NCI-H2196 treated with DMSO at 0.1 percent for 48 hours (cell line): ENCODE data around the gene TGM6.

Experiments
- DNase-seq: peaks from one replicate; lab custom pipeline; 2025; ENCODE audit not compliant: unreplicated experiment; lab: John Stamatoyannopoulos, UW

The TGM6 gene

DNA sequence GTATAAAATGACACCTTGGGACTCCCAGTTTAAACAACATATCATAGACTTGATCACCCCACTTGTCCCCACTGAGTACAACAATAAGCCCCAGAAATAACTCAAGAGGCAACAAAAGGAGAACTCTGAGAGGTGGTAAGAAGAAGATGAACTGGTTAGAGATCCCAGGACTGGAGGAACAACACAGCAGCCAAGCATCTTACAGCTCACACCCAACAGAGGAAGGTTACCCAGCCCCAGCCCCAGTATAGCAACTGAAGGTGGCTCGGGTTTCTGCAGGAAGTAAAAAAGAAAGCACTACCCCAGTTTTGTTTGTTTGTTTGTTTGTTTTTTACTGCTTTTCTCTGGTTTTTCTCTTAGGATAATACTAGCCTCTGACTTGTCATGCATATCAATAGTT, 17.1 kb upstream of the TGM6 start:
- DNase-seq = no peak

DNA sequence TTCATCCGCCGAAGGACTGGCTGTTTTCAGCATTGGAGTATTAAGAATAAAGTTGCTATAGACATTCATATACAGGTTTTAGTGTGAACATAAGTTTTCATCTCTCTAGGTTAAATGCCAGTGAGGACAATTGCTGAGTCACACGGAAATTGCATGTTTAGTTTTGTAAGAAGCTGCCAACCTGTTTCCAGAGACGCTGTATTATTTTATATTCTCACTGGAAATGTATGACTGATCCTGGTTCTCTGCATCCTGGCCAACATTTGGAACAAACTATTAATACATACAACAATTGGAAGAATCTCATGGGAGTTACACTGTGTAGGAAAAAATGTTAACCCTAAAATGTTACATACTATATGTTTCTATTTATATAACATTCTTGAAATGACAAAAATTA, 16.7 kb upstream of the TGM6 start:
- DNase-seq = no peak

DNA sequence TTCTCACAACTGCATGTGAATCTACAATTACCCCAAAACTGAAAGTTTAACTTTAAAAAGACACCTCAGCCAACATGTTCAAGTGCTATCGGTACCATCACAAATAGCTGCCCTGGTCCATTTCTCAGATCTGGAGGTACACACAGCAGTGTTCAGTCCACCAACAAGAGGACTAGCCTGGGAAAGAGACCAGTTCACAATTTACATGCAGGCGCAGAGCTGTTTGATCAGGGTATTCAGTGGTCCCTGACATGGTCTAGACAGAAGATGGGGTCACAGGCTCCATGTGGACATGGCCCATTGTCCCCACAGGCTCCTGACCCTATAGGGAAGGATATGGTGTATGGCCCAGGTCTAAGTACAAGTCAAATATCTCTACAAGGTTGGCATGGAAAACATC, 15.6 kb upstream of the TGM6 start:
- no peak for DNase-seq

DNA sequence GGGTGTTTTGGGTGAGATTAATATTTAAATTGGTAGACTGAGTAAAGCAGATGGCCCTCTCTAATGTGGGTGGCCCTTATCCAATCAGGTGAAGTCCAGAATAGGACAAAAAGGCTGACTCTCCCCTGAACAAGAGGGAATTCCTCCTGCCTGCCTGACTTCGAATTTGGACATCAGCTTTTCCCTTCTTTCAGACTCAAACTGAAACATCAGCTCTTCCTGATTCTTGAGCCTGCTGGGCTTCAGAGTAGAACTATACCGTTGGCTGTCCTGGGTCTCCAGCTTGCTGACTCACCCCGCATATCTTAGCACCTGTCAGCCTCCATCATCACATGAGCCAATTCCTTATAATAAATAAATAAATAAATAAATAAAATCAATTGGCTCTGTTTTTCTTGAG, 15.0 kb upstream of the TGM6 start:
- DNase-seq = no peak

DNA sequence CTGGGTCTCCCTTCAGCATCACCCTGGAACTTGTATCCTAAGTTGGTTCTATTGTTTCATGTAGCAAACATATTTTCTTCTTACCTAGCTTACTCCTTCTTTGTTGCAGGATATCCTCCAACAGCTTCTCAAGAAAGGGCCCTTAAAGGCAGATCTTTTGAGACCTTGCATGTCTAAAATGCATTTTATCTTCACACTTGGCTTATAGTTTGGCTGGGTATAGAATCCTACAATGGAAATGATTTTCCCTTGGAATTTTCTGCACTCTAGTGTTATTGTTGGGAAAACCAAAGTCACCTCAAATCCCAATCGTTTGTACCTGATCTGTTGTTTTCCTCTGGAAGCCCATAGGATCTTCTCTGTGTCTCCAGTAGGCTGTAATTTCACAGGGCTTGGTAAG, 12.1 kb upstream of the TGM6 start:
- no peak for DNase-seq

DNA sequence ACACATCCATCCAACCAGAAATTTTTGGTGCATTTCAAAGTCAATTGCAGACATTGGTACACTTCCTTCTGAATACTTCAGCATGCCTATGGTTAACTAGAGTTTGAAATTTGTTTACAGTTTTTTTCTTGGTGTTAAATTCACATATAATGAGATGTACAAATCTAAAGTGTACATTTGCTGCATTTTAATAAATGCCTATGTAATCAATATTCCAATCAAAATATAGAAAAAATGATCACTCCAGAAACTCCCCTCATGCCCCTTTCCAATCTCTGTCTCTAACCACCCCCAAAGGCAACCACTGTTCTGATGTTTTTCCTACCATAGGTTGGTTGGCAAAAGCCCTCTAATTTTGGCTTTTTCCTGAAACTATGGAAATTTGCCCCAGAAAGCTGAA, 7.6 kb upstream of the TGM6 start:
- DNase-seq = no peak

DNA sequence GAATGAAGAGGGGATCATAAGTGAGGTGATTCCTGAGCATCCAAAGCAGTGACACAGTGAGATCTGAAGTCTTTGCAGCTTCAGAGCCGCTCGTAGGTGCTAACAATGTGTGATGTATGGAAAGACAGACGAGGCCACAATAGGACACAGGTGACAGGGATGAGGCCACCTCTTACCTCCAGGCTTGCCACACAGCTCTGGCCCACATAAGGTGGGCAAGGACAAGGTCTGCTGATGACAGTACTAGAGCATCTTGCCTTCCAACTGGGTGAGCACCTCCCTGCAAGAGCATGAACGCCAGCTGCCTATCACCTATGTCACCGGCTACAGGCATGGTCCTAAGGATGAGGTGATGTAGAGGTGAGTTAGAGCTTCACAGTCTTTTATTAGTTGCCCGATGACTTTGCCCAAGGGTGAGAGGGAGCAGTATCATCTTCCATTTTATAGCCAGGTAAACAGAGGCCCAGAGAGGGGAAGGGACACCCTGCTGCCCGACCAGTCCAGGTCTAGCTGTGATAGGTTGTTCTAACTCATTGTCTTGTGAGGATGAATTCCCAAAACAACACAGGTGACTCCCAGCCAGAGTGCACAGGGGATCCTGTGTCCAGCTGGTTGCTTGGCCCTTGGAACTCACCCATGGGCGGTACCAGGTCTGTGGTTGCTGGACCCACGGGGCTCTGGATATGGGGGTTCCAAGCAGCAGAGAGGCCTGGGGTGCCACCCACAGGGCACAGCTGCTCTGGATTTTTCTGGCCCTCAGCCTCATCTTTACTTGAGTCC, 6.2 kb upstream of the TGM6 start:
- no peak for DNase-seq

DNA sequence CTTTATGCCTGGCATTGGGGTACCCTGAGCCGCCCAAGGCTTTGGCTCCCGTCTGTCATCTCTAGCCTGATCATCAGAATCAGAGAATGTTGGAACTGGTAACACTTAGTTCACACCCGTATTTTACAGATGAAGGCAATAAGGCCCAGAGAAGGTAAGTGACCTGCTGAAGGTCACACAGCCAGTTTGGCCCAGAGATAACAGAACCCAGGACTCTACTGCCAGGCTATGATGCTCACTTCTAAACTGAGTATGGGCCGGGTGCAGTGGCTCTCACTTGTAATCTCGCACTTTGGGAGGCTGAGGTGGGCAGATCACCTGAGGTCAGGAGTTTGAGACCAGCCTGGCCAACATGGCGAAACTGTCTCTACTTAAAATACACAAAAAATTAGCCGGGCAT, 1.8 kb upstream of the TGM6 start:
- no peak for DNase-seq

DNA sequence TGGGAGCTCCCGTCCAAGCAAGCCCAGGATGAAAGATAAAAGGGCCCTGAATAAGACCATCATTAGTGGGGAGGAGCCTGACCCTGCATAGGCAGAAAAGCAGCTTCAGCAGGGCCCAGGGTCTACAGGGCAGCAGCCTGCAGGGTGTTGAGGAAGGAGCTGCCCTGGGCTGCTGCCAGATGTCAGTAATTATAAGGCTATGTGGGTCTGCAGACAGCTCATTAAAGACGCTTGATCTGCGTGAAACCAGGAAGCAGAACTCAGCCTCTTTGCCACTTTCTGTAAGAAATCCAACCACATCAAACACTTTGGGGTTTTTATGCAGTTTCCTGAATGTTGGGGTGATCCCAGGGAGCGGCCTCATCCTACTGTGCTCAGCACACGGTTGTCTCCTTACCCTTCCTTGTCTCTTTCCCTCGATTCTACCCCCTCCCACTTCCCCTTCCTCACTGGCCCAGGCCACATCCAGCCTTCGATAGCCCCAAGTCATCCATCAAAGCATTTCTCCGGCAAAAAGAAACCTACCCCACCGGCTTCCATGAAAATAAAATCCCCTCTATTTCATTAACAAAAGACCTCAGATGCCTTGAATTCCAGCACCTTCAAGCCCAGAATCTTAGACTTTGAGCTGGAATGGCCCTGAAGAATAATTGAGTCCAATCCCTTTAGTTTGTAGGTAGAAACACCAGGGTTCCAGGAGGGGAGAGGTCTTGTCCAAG, 1.0 kb upstream of the TGM6 start:
- no peak for DNase-seq

DNA sequence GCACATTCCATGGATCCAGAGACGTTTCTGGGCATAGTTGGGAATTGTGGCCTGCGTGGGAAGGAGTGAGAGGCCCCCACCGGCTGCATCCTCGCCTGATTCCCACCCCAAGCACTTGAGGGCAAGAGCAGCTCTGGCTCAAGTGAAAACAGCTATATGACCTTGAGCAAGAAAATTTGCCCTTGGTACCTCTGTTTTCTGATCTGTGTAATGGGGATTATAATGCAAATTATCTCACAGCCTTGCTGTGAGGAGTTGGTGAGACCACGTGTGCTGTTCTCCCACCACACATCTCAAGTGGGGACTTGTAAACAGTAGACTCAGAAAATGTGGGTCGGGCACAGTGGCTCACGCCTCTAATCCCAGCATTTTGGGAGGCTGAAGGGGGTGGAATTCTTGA, 602 bp downstream of the TGM6 start:
- DNase-seq = no peak

DNA sequence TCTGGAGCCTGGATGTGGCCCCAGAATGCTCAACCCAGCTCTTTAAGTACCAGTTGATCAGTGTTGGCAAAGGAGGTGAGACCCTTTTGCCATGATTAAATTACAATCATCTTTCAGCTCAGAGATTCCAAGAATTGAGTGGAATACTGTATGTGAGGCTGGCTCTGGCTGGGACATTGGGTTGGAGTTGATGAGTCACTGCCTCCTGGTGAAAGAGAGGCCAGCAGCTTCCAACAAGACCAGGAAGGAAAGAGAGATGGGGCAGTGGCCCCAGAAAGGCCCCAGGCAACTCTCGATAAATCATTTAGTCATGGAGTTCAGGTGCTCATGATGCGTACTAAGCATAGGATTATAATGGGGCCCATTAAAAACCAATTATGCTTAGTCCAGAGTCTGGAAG, 2.1 kb downstream of the TGM6 start:
- DNase-seq = no peak

DNA sequence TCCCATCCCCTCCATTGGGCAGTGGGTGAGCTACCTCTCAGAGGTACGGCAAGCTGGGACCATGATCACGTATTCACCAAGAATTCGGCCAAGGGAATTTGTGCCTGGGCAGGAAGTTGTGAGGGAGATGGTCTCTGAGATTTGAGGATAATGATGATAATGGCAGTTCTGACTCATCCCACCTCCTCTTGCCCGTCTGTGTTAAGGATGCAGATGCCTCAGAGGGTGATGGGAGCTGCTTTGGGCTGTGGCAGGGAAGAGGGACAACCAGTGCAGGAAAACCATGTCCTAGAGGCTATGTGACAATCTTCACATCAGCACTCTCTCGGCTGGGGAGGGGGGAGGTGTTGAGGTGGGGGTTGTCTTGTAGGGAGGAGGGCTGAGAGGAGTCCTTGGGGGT, 4.3 kb downstream of the TGM6 start:
- no peak for DNase-seq

DNA sequence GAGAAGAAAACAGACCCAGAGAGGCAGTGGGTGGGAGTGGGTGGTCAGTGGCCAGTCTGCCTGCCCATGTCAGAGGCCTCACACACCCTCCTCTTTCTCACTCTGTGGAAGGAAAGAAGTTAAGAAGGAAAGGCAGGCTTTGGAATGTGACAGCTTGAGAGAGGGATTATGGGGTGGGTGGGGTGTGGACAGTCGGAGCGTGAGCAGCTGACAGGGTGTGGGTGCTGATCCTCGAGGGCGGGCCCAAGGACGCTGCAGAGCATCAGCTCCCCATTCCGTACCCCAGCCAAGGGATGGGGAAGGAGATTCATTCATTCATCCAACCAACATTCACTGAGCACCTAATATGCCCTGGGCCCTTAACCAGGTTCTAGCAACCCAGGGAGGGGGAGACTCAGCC, 4.8 kb downstream of the TGM6 start:
- DNase-seq = no peak

DNA sequence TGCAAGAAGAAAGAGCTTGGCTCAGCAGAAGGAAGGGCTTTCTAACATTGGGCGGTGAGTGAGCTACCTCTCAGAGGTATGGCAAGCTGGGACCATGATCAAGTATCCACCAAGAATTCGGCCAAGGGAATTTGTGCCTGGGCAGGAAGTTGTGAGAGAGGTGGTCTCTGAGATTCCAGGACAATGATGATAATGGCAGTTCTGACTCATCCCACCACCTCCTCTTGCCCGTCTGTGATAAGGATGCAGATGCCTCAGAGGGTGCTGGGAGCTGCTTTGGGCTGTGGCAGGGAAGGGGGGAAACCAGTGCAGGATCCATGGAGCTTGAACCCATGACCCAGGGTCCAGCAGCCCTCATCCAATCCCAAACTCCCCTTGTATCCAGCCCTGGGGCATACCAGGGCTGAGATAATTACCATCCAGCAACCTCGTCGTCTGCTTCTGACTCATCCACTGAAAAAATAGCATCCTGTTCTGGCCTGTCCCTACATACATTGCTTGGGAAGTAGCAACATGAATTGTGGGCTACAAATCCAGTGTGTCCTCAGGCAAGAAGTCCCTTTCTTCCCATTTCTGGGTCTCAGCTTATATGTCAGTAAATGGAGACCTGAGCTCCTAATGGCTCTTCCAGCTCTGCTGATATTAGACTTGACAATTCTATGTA, 5.9 kb downstream of the TGM6 start:
- no peak for DNase-seq

DNA sequence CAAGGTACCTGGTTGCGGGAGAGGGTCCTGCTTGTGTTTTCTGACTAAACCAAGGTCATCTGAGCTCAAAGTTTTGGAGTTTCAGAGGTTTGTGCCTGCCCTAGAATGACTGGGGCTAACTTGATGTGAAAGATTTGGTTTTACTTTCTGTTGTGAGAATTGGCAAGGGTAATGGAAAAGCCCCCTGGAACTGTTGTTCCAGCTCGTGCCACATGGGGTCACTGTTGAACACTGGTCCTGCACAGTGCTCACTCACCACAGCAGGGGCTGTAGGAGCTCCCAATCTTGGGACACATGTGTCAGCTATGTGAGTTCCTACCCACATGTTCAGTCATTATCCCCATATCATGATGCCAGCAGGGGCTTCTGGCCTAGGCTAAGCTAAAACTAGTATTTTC, 6.5 kb downstream of the TGM6 start:
- no peak for DNase-seq

DNA sequence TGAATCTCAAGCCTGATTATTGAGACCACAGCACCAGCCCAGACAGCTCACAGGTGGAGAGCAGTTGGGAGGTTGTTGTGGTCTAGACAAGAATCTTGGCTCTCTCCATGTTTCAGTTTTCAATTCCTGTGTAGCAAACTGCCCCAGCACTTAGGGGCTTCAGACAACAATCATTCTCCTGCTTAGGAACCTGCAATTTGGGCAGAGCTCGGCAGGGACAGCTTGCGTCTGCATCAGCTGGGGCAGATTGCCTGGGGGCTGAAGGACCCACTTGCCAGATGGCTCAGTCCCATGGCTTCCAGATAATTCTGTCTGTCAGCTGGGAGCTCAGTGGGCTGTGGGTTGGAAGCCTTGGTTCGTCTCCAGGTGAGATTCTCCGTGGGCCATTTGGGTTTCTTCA, 6.9 kb downstream of the TGM6 start:
- DNase-seq = no peak

DNA sequence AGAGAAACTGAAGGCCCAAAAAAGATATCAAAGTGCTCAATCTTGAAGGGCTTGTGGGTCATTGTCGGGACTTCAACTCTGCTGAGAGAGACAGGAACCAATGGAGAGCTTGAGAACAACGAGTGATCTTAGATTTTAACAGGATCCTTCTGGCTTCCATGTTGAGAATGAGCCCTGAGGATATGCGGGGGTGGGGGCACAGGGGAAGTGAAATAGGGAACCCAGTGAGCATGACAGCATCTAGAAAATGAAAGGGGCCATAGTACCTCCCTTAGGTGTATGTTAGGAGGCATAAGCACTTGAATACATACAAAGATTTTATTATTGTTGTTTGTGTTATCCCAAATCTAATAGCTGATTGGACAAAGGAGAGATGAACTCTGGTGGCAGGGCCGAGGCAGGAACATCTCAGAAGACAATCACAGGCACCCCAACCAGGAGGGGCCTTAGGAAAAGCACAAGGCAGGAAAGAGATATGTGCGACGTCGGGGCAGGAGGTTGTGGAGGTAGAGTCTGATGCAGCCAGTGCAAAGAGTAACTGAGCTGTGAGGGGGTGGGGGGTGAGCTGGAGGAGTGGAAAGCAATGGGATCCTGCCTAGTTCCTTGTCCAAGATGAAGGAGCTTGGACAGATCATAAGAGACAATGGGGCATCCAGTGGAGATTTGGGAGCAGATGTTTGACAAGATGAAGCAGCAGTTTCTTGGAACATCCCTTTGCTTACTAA, 10.4 kb downstream of the TGM6 start:
- DNase-seq = no peak

DNA sequence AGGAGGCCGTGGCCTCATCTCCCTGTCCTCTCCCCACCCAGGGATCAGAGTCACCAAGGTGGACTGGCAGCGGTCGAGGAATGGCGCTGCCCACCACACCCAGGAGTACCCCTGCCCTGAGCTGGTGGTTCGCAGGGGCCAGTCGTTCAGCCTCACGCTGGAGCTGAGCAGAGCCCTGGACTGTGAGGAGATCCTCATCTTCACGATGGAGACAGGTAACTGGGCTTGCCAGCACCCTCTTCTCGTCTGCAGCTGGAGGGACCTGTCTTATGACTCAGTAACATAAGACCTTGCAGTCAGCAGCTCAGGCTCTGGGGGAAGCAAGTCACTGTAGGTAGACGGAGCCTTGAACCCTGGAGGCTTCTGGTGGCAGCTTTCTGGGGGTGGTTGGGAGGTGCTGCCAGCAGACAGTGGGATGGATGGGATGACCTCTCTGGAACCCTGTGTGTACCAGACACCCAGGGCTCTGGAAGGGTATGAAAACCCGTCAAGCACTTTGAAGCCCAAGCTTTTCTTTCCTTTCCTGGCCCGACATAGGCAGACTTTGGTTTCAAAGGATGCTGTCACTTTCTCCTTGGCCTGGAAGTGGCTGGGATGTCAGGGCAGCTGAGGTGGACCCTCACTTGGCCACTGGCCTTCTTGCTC, 13.8 kb downstream of the TGM6 start:
- no peak for DNase-seq

DNA sequence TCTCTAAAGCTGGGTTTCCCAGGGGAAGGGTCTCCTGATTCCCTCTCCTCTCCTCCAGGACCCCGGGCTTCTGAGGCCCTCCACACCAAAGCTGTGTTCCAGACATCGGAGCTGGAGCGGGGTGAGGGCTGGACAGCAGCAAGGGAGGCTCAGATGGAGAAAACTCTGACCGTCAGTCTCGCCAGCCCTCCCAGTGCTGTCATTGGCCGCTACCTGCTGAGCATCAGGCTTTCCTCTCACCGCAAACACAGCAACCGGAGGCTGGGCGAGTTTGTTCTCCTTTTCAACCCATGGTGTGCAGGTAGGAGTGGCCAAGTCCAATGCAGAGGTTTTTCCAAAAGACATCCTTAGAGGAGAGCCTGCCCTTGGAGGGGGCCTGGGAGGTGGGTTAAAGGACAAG, 14.4 kb downstream of the TGM6 start:
- no peak for DNase-seq

DNA sequence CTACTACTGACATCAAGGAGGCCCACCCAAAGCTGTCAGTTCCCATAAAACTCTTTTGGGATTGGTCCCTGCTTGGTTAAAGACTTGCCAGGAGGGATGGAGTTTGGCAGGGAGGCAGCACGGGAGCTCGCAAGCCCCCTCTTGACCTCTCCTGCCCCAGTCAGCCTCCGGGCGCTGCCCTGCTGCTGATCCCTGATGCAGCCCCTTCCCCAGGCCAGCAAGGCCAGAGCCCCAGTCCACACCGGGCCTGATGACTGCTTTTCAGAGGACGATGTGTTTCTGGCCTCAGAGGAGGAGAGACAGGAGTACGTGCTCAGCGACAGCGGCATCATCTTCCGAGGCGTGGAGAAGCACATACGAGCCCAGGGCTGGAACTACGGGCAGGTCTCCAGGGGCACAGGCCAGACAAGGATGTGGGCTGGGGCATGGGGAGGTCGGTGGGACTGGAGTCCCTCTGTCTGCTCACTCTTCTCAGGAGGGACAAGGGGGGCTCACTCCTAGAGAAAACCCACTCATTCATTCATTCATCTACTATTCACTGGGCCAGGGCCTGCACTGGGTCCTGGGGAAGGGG, 15.6 kb downstream of the TGM6 start:
- DNase-seq = no peak

DNA sequence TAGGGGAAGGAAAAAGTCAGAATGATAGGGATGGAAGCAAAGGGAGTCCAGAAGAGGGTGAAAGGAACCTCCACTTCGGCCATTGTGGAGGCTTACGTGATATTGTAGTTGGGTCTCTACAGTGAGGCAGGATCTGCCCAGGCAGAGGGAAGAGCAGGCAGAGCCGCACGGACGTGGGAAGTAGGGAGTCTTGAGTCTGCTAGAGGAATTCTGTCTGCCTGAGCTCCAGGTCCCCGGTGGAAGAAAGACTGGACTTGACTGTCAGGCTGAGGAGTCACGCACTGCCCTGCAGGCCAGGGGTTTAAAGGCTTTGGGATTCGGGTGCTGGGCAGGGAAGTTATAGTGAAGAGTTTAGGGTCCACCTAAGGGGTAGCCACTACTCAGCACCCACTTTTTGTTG, 16.4 kb downstream of the TGM6 start:
- DNase-seq = no peak
